Endothelial cell of umbilical vein (primary cell): ENCODE results near the gene MED12L. TPM values are rescaled to one million over a fixed set of nuclear protein-coding genes. Genes with fewer than 3 reads are reported as not detected.

Experiments
- BruUV-seq: library from RNA; stranded (reverse); fragments of 400-500 nt; replicated peaks from 2 replicates; lab custom pipeline; 2021; lab: Mats Ljungman, UMichigan
- CTCF ChIA-PET: fragments of 300-600, 350-600 bp; sonication (Branson Sonifier 250); formaldehyde crosslinking; loops from one replicate; lab custom pipeline; 2021; ENCODE audit warnings: antibody characterized with exemption, inconsistent platforms; lab: Charles Lee
- POLR2A ChIA-PET: fragments of 300-600, 350-600 bp; sonication (Branson Sonifier 250); formaldehyde crosslinking; loops from one replicate; lab custom pipeline; 2021; ENCODE audit warnings: antibody characterized with exemption, inconsistent platforms; lab: Charles Lee
- DNase-seq: peaks from one replicate; pipeline ENCODE4 v3.0.0-alpha.2; 2011; ENCODE audit warnings: low read depth, low spot score
- FAIRE-seq: peaks from 2 replicates; lab custom pipeline; 2011; peaks lifted over from hg19 to GRCh38; lab: Jason Lieb, UNC
- H2AFZ ChIP-seq: 2 replicates; pipeline ENCODE4 v1.6.0; 2012; ENCODE audit warnings: low read depth, low read length, control low read depth, inconsistent platforms
- H3K27ac ChIP-seq: 2 replicates; pipeline ENCODE4 v1.5.1; 2011; ENCODE audit warnings: low read depth, mild to moderate bottlenecking, control low read depth, low read length, moderate library complexity; ENCODE audit not compliant: insufficient read depth
- H3K27me3 ChIP-seq, 2 experiments: 2 replicates each; pipeline versions ENCODE4 v1.6.0 to v1.6.1; 2011; ENCODE audit warnings: low read length in 2 of 2, mixed read lengths in 1 of 2; ENCODE audit not compliant: control insufficient read depth in 2 of 2, insufficient read depth in 2 of 2
- H3K36me3 ChIP-seq, 2 experiments: 2 replicates in 1 of 2; 3 replicates in 1 of 2; pipeline ENCODE4 v1.5.1; 2011; ENCODE audit warnings: low read length in 2 of 2, mild to moderate bottlenecking in 1 of 2, moderate library complexity in 1 of 2; ENCODE audit not compliant: control insufficient read depth in 2 of 2, insufficient read depth in 2 of 2; ENCODE audit errors: extremely low read depth in 1 of 2
- H3K4me1 ChIP-seq: 3 replicates; pipeline ENCODE4 v1.5.1; 2011; ENCODE audit warnings: mild to moderate bottlenecking, low read length; ENCODE audit not compliant: control insufficient read depth, insufficient read depth; ENCODE audit errors: extremely low read depth
- H3K4me2 ChIP-seq: 2 replicates; pipeline ENCODE4 v1.6.1; 2011; ENCODE audit warnings: low read length, control low read depth, mixed read lengths; ENCODE audit not compliant: insufficient read depth
- H3K4me3 ChIP-seq, 3 experiments: fragments of 200-600 bp in 1 of 3; sonication (generic), shearing (Covaris generic) in 1 of 3; replicated peaks in 1 of 3; 2 replicates each; pipeline ENCODE4 v1.5.1; 2011 to 2016; ENCODE audit warnings: control low read depth in 3 of 3, low read length in 3 of 3, mild to moderate bottlenecking in 2 of 3, inconsistent platforms in 1 of 3, low read depth in 1 of 3, moderate library complexity in 1 of 3; ENCODE audit not compliant: insufficient read depth in 1 of 3
- H3K79me2 ChIP-seq: 2 replicates; pipeline ENCODE4 v1.6.0; 2012; ENCODE audit warnings: low read length, inconsistent platforms; ENCODE audit not compliant: control insufficient read depth, insufficient read depth
- H3K9ac ChIP-seq: replicated peaks from 2 replicates; pipeline ENCODE3; 2011; ENCODE audit warnings: low read length, control low read depth; ENCODE audit not compliant: insufficient read depth; ENCODE audit errors: extremely low read depth
- H3K9me1 ChIP-seq: replicated peaks from 3 replicates; pipeline ENCODE4 v1.6.0; 2011; ENCODE audit warnings: mild to moderate bottlenecking, low read length; ENCODE audit not compliant: control insufficient read depth, insufficient read depth; ENCODE audit errors: extremely low read depth
- H3K9me3 ChIP-seq: replicated peaks from 2 replicates; pipeline ENCODE4 v1.5.1; 2012; ENCODE audit warnings: low read length, inconsistent platforms; ENCODE audit not compliant: control insufficient read depth, insufficient read depth
- H4K20me1 ChIP-seq: replicated peaks from 2 replicates; pipeline ENCODE3; 2011; ENCODE audit warnings: mild to moderate bottlenecking, low read length; ENCODE audit not compliant: control insufficient read depth, insufficient read depth; ENCODE audit errors: extremely low read depth
- CTCF ChIP-seq, 2 donors: IDR thresholded peaks; 1 replicate in 1 of 2; 2 replicates in 1 of 2; pipeline ENCODE4 v1.5.1; 2011; ENCODE audit warnings: low read length in 2 of 2, mild to moderate bottlenecking in 2 of 2, moderate library complexity in 2 of 2, control low read depth in 1 of 2, inconsistent platforms in 1 of 2, low read depth in 1 of 2; ENCODE audit not compliant: insufficient read depth in 1 of 2; ENCODE audit errors: extremely low read depth in 1 of 2
- EZH2 ChIP-seq: IDR thresholded peaks from 2 replicates; pipeline ENCODE4 v1.6.1; 2012; ENCODE audit warnings: borderline replicate concordance, low read depth, mild to moderate bottlenecking, moderate library complexity, low read length, inconsistent platforms; ENCODE audit not compliant: severe bottlenecking
- FOS ChIP-seq: IDR thresholded peaks from 2 replicates; pipeline ENCODE4 v1.6.1; 2011; ENCODE audit warnings: mild to moderate bottlenecking, low read length, moderate library complexity, borderline replicate concordance; ENCODE audit not compliant: insufficient read depth
- GATA2 ChIP-seq: IDR thresholded peaks from 2 replicates; pipeline ENCODE4 v1.7.0; 2011; ENCODE audit warnings: low read depth, mild to moderate bottlenecking, moderate library complexity, mixed read lengths, low read length; ENCODE audit not compliant: insufficient read length, insufficient read depth
- JUN ChIP-seq: IDR thresholded peaks from 2 replicates; pipeline ENCODE4 v1.6.1; 2011; ENCODE audit warnings: borderline replicate concordance, low read depth; ENCODE audit not compliant: insufficient read length, insufficient read depth
- MAX ChIP-seq: IDR thresholded peaks from 2 replicates; pipeline ENCODE4 v1.6.1; 2011; ENCODE audit not compliant: insufficient read depth, insufficient read length
- MYC ChIP-seq: IDR thresholded peaks from one replicate; pipeline ENCODE4 v1.6.1; 2011; ENCODE audit warnings: mild to moderate bottlenecking, low read depth, low read length
- POLR2A ChIP-seq: IDR thresholded peaks from 2 replicates; pipeline ENCODE4 v1.6.1; 2012; ENCODE audit warnings: low read depth, mild to moderate bottlenecking, control low read depth, low read length
- POLR2AphosphoS5 ChIP-seq: IDR thresholded peaks from 2 replicates; pipeline ENCODE4 v1.6.1; 2012; ENCODE audit warnings: low read depth, mild to moderate bottlenecking, control low read depth, low read length, moderate library complexity; ENCODE audit not compliant: insufficient read depth
- dilution Hi-C: fragments of 300-500 bp; cut with MboI; formaldehyde crosslinking; loops from one replicate; pipeline ENCODE4 v1.15.0; 2019; ENCODE audit warnings: low sequenced_read_pairs; ENCODE audit not compliant: extremely low pct_ligation_motif_present
- intact Hi-C: fragments of 100-400 bp; cut with micrococcal nuclease; formaldehyde crosslinking; loops from one replicate; pipeline ENCODE4 v1.10.0; 2022
- polyA plus RNA-seq, 4 experiments: library from polyadenylated mRNA; depleted of rRNA in 3 of 4; stranded (reverse) in 3 of 4; unstranded in 1 of 4; fragments of >200 nt; gene quantifications; 2 replicates each; pipeline versions ENCODE4 v1.2.1 to v1.2.3, GENCODE V29; 2011 to 2012; ENCODE audit warnings: missing spikeins in 1 of 4
- total RNA-seq: library from RNA; stranded (reverse); gene quantifications from 2 replicates; pipeline ENCODE4 v1.2.3, GENCODE V29; 2021

The MED12L gene
- total and polyA plus RNA-seq, 2 donors (not counting 3 experiments of a cell fraction or from before 2014, with no cell fraction given), result 0.03 to 0.27 TPM

- peaks cover 0 to 3% of the 10 kb centered on the region in 2 experiments for H3K27me3 ChIP-seq
- dilution Hi-C loops (no loop called here), intact Hi-C loops (no loop called here)
- no peak overlapping the region for H2AFZ ChIP-seq
- ChIA-PET POLR2A (no interaction called here), CTCF (no interaction called here)
- H3K4me2 ChIP-seq, result no peak overlapping the region
- FAIRE-seq, result no peak
- BruUV-seq, result no TSS peak
- no peak for TF ChIP-seq FOS
- no peak for TF ChIP-seq JUN
- TF ChIP-seq MYC, result no peak
- no peak for TF ChIP-seq MAX
- TF ChIP-seq EZH2, result no peak
- no peak for TF ChIP-seq CTCF (IDR thresholded peaks at IDR 0.05; ENCODE audit: extremely low read depth in 1 of 2, insufficient read depth in 1 of 2, low read depth in 1 of 2, low read length in 2 of 2)
- no peak for TF ChIP-seq POLR2AphosphoS5
- TF ChIP-seq POLR2A, result no peak
- no peak for TF ChIP-seq GATA2
- H3K36me3 ChIP-seq, result no peaks in the 10 kb centered on the region
- no peak overlapping the region for H3K9ac ChIP-seq
- H3K4me1 ChIP-seq, result no peaks in the 10 kb centered on the region
- no peaks in the 10 kb centered on the region for H3K9me1 ChIP-seq
- no peaks in the 10 kb centered on the region for H3K9me3 ChIP-seq
- H3K79me2 ChIP-seq, result no peaks in the 10 kb centered on the region
- no peaks in the 10 kb centered on the region for H4K20me1 ChIP-seq
- DNase-seq, result no peak
- no peak overlapping the region for H3K27ac ChIP-seq
- no peak overlapping the region for H3K4me3 ChIP-seq
Measured at GRCh38 chr3:151124476-151124875, 39.0 kb downstream of the MED12L start.
